H1 (cell line): ENCODE data around the gene CACNA1E. TPM values are rescaled to one million over a fixed set of nuclear protein-coding genes. Genes with fewer than 3 reads are reported as not detected.

ENCODE experiments used
- CTCF ChIA-PET: fragments of 300-600 bp; sonication (Branson Sonifier 250); formaldehyde crosslinking; loops from one replicate; lab custom pipeline; 2021; ENCODE audit not compliant: partially characterized antibody; lab: Charles Lee
- POLR2A ChIA-PET: fragments of 300-600 bp; sonication (Branson Sonifier 250); formaldehyde crosslinking; loops from one replicate; lab custom pipeline; 2021; ENCODE audit warnings: inconsistent platforms; ENCODE audit not compliant: partially characterized antibody; lab: Charles Lee
- DNase-seq, 2 experiments: peaks; one replicate each; pipeline versions ENCODE4 v3.0.0 to v3.0.0-alpha.2; 2010 to 2022; ENCODE audit warnings: low spot score in 2 of 2, low read depth in 1 of 2, mixed read lengths in 1 of 2
- FAIRE-seq: peaks from 2 replicates; lab custom pipeline; 2011; peaks lifted over from hg19 to GRCh38; lab: Jason Lieb, UNC
- H2AFZ ChIP-seq: 2 replicates; pipeline ENCODE4 v1.8.1; 2012; ENCODE audit warnings: low read length, inconsistent platforms
- H2AK5ac ChIP-seq: 2 replicates; pipeline ENCODE4 v1.6.1; 2013; ENCODE audit warnings: low read depth, low read length
- H2BK120ac ChIP-seq: replicated peaks from 2 replicates; pipeline ENCODE3; 2013; ENCODE audit warnings: low read depth, low read length, inconsistent platforms
- H2BK12ac ChIP-seq: 2 replicates; pipeline ENCODE4 v1.6.1; 2013; ENCODE audit warnings: low read depth, low read length
- H2BK15ac ChIP-seq: 2 replicates; pipeline ENCODE4 v1.6.1; 2013; ENCODE audit warnings: low read length
- H2BK20ac ChIP-seq: 2 replicates; pipeline ENCODE4 v1.6.1; 2013; ENCODE audit warnings: low read length
- H2BK5ac ChIP-seq: 2 replicates; pipeline ENCODE4 v1.6.1; 2013; ENCODE audit warnings: low read depth, low read length
- H3K14ac ChIP-seq: 2 replicates; pipeline ENCODE4 v1.6.1; 2013; ENCODE audit warnings: inconsistent platforms; ENCODE audit not compliant: insufficient read length
- H3K18ac ChIP-seq: 2 replicates; pipeline ENCODE4 v1.6.1; 2013; ENCODE audit warnings: low read length; ENCODE audit errors: extremely low read depth
- H3K23ac ChIP-seq: 2 replicates; pipeline ENCODE4 v1.6.1; 2013; ENCODE audit warnings: inconsistent platforms; ENCODE audit not compliant: insufficient read length
- H3K23me2 ChIP-seq: 2 replicates; pipeline ENCODE4 v1.6.1; 2013; ENCODE audit warnings: low read depth, low read length
- H3K27ac ChIP-seq: 2 replicates; pipeline ENCODE4 v1.6.1; 2011; ENCODE audit warnings: low read depth, low read length, inconsistent platforms
- H3K27me3 ChIP-seq, 4 experiments: replicated peaks in 1 of 4; 1 replicate in 1 of 4; 2 replicates in 3 of 4; pipeline versions ENCODE4 v1.6.1 to v1.8.1; 2011 to 2013; ENCODE audit warnings: low read length in 3 of 4, mild to moderate bottlenecking in 3 of 4, inconsistent platforms in 2 of 4, mixed read lengths in 2 of 4, moderate library complexity in 1 of 4; ENCODE audit not compliant: control insufficient read depth in 3 of 4, insufficient read depth in 3 of 4; ENCODE audit errors: extremely low read depth in 1 of 4
- H3K36me3 ChIP-seq, 4 experiments: 2 replicates each; pipeline versions ENCODE4 v1.6.1 to v1.8.1; 2011 to 2013; ENCODE audit warnings: mild to moderate bottlenecking in 4 of 4, low read length in 3 of 4, moderate library complexity in 2 of 4, control low read depth in 1 of 4, inconsistent platforms in 1 of 4; ENCODE audit not compliant: insufficient read depth in 4 of 4, control insufficient read depth in 2 of 4
- H3K4ac ChIP-seq: replicated peaks from 2 replicates; pipeline ENCODE3; 2013; ENCODE audit warnings: low read length, low read depth, mixed read lengths, inconsistent platforms; ENCODE audit not compliant: insufficient read length
- H3K4me1 ChIP-seq, 4 experiments: replicated peaks in 1 of 4; 1 replicate in 1 of 4; 2 replicates in 3 of 4; pipeline versions ENCODE4 v1.6.1 to v1.8.1; 2011 to 2013; ENCODE audit warnings: low read length in 3 of 4, inconsistent platforms in 2 of 4, mixed read lengths in 1 of 4; ENCODE audit not compliant: insufficient read depth in 4 of 4, control insufficient read depth in 3 of 4
- H3K4me2 ChIP-seq, 2 experiments: 2 replicates each; pipeline versions ENCODE4 v1.6.1 to v1.8.1; 2011 to 2013; ENCODE audit warnings: low read depth in 2 of 2, low read length in 2 of 2, control low read depth in 1 of 2, inconsistent platforms in 1 of 2, mild to moderate bottlenecking in 1 of 2; ENCODE audit not compliant: insufficient read depth in 1 of 2
- H3K4me3 ChIP-seq, 4 experiments: fragments of 200-600, 300-600 bp in 1 of 4; sonication (generic), shearing (Covaris generic), sonication (Bioruptor Twin) in 1 of 4; 2 replicates each; pipeline versions ENCODE4 v1.5.1 to v1.8.1; 2011 to 2016; ENCODE audit warnings: low read length in 4 of 4, low read depth in 3 of 4, control low read depth in 2 of 4, inconsistent platforms in 2 of 4, mild to moderate bottlenecking in 2 of 4, mixed read lengths in 1 of 4, moderate library complexity in 1 of 4; ENCODE audit not compliant: insufficient read depth in 2 of 4; ENCODE audit errors: extremely low read depth in 1 of 4
- H3K56ac ChIP-seq: replicated peaks from 2 replicates; pipeline ENCODE3; 2013; ENCODE audit warnings: low read depth, mild to moderate bottlenecking, mixed read lengths, low read length, inconsistent platforms; ENCODE audit not compliant: insufficient read length
- H3K79me1 ChIP-seq: 2 replicates; pipeline ENCODE4 v1.6.1; 2013; ENCODE audit warnings: low read depth, low read length, control low read depth
- H3K79me2 ChIP-seq, 2 experiments: 2 replicates each; pipeline versions ENCODE4 v1.6.1 to v1.8.1; 2012 to 2013; ENCODE audit warnings: low read length in 2 of 2, mild to moderate bottlenecking in 2 of 2, inconsistent platforms in 1 of 2; ENCODE audit not compliant: insufficient read depth in 2 of 2, control insufficient read depth in 1 of 2
- H3K9ac ChIP-seq, 4 experiments: replicated peaks in 1 of 4; 1 replicate in 1 of 4; 2 replicates in 3 of 4; pipeline versions ENCODE4 v1.6.1 to v1.8.1; 2011 to 2013; ENCODE audit warnings: low read depth in 3 of 4, low read length in 3 of 4, control low read depth in 2 of 4, mild to moderate bottlenecking in 2 of 4, moderate library complexity in 2 of 4, inconsistent platforms in 1 of 4; ENCODE audit errors: extremely low read depth in 1 of 4
- H3K9me3 ChIP-seq, 2 experiments: 2 replicates each; pipeline versions ENCODE4 v1.6.1 to v1.8.1; 2012 to 2013; ENCODE audit warnings: mild to moderate bottlenecking in 2 of 2, moderate library complexity in 2 of 2, control low read depth in 1 of 2, inconsistent platforms in 1 of 2, low read depth in 1 of 2, low read length in 1 of 2, mixed read lengths in 1 of 2; ENCODE audit not compliant: insufficient read depth in 2 of 2
- H4K20me1 ChIP-seq, 2 experiments: replicated peaks in 1 of 2; 2 replicates each; pipeline versions ENCODE3 to v1.8.1; 2011 to 2013; ENCODE audit warnings: inconsistent platforms in 2 of 2, low read length in 2 of 2, mild to moderate bottlenecking in 1 of 2; ENCODE audit not compliant: insufficient read depth in 2 of 2, control insufficient read depth in 1 of 2
- H4K5ac ChIP-seq: 2 replicates; pipeline ENCODE4 v1.6.1; 2013; ENCODE audit warnings: low read length, low read depth, mixed read lengths, inconsistent platforms; ENCODE audit not compliant: insufficient read length
- H4K8ac ChIP-seq: 2 replicates; pipeline ENCODE4 v1.8.0; 2013; ENCODE audit warnings: mild to moderate bottlenecking, moderate library complexity, low read length, inconsistent platforms; ENCODE audit not compliant: insufficient read depth; ENCODE audit errors: extremely low read depth
- H4K91ac ChIP-seq: replicated peaks from 2 replicates; pipeline ENCODE3; 2013; ENCODE audit warnings: low read length, mixed read lengths, inconsistent platforms; ENCODE audit not compliant: insufficient read length
- ASH2L ChIP-seq: fragments of 200-600, 300-600 bp; sonication (generic); IDR thresholded peaks from one replicate; pipeline ENCODE4 v1.7.1; 2017; ENCODE audit warnings: low read length
- CEBPB ChIP-seq: IDR thresholded peaks from 2 replicates; pipeline ENCODE4 v1.6.1; 2012; ENCODE audit warnings: low read depth, low read length
- CHD2 ChIP-seq: IDR thresholded peaks from 2 replicates; pipeline ENCODE4 v1.6.1; 2012; ENCODE audit warnings: low read length, improper control_type of control experiment
- KDM1A ChIP-seq: fragments of 200-600, 300-600 bp; sonication (generic); IDR thresholded peaks from 2 replicates; pipeline ENCODE4 v1.7.1; 2016; ENCODE audit warnings: mild to moderate bottlenecking, low read length, borderline replicate concordance
- KDM4A ChIP-seq: IDR thresholded peaks from one replicate; pipeline ENCODE4 v1.7.1; 2012; ENCODE audit warnings: low read depth, mild to moderate bottlenecking, moderate library complexity, low read length, inconsistent platforms; ENCODE audit not compliant: severe bottlenecking
- NANOG ChIP-seq: IDR thresholded peaks from 2 replicates; pipeline ENCODE4 v1.6.1; 2011; ENCODE audit warnings: low read length, low read depth, mild to moderate bottlenecking, inconsistent platforms; ENCODE audit not compliant: insufficient read depth, poor library complexity, severe bottlenecking
- RAD21 ChIP-seq, 2 experiments: IDR thresholded peaks in 1 of 2; conservative IDR thresholded peaks in 1 of 2; 2 replicates each; pipeline ENCODE4 v1.6.1; 2011; ENCODE audit warnings: low read depth in 2 of 2, low read length in 2 of 2, improper control_type of control experiment in 1 of 2, inconsistent platforms in 1 of 2, mild to moderate bottlenecking in 1 of 2, moderate library complexity in 1 of 2
- SIN3A ChIP-seq, 2 experiments: IDR thresholded peaks in 1 of 2; conservative IDR thresholded peaks in 1 of 2; 2 replicates each; pipeline ENCODE4 v1.6.1; 2011 to 2012; ENCODE audit warnings: low read length in 2 of 2, improper control_type of control experiment in 1 of 2, low read depth in 1 of 2, mild to moderate bottlenecking in 1 of 2
- SIRT6 ChIP-seq: IDR thresholded peaks from one replicate; pipeline ENCODE4 v1.7.1; 2012; ENCODE audit warnings: low read length, inconsistent platforms
- TAF7 ChIP-seq: optimal IDR thresholded peaks from 2 replicates; pipeline ENCODE3; 2011; ENCODE audit warnings: low read depth, mild to moderate bottlenecking, inconsistent platforms, low read length, moderate library complexity, borderline replicate concordance
- WGBS, 2 experiments: shearing (Covaris generic) in 1 of 2; methylation state at CpG; one replicate each; pipeline versions ENCODE4 v1.1.6 to v1.1.7; 2013 to 2015; ENCODE audit warnings: low lambda C conversion rate in 2 of 2, mixed read lengths in 2 of 2, inconsistent platforms in 1 of 2, low coverage in 1 of 2, missing lambda C conversion rate in 1 of 2; ENCODE audit not compliant: insufficient replicate concordance in 2 of 2, insufficient coverage in 1 of 2, insufficient read length in 1 of 2; ENCODE audit errors: extremely low coverage in 1 of 2, missing lambda C conversion rate in 1 of 2; 5-methylcytosine and 5-hydroxymethylcytosine counted together
- polyA plus RNA-seq, 7 experiments: library from polyadenylated mRNA; depleted of rRNA in 3 of 7; stranded (reverse) in 5 of 7; unstranded in 2 of 7; fragments of >200 nt in 5 of 7; fragments of 200-250 nt in 2 of 7; gene quantifications; 1 replicate in 5 of 7; 2 replicates in 1 of 7; 4 replicates in 1 of 7; pipeline versions ENCODE4 v1.2.1 to v1.2.3, GENCODE V29; 2011 to 2013; ENCODE audit warnings: missing spikeins in 2 of 7, mixed read lengths in 2 of 7
- total RNA-seq: library from RNA; stranded (reverse); fragmentation: NEBNext Ultra II Directional; extraction: Animal tissue kit (Norgen Biotek cat#: 25700); gene quantifications from 2 replicates; pipeline ENCODE4 v1.2.1, GENCODE V29; 2021
- TF ChIP-seq, protein P1 (sequence below), 3 experiments: IDR thresholded peaks; 1 replicate in 2 of 3; 2 replicates in 1 of 3; pipeline versions ENCODE4 v1.5.1 to v1.6.1; 2011; ENCODE audit warnings: low read length in 3 of 3, mild to moderate bottlenecking in 3 of 3, inconsistent platforms in 2 of 3, low read depth in 1 of 3, moderate library complexity in 1 of 3; ENCODE audit not compliant: insufficient read depth in 1 of 3; ENCODE audit errors: control extremely low read depth in 1 of 3

CACNA1E gene
- total and polyA plus RNA-seq, 2 of the 8 experiments (the other 6 are each of a cell fraction or from before 2014, with no cell fraction given), result 0.98 to 1.3 TPM

DNA sequence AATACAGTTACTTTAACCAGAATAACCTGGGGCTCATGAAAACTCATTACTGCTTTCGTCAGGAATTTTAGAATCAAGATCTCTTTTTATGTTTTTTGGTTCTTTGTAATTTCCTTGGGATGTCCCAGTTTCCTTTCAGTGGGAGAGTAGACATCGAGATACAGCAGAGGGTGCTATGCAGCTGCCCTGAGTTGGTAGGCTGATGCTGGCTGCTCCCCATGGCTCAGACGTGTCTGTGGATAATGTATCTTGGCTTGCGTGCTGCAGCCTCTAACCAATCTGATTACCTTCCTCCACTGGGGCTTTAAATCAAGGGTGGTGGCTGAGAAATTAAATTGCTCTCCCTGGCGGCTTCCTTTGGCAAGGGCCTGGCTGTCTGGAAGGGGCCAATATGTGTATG, 253.7 kb downstream of the CACNA1E start:
- H4K5ac ChIP-seq, result no peak overlapping the region
- H2BK12ac ChIP-seq, result no peak overlapping the region
- H3K9ac ChIP-seq, result no peak overlapping the region
- no peaks in the 10 kb centered on the region for H3K9me3 ChIP-seq
- FAIRE-seq, result no peak
- no peak overlapping the region for H3K23ac ChIP-seq
- no peaks in the 10 kb centered on the region for H4K20me1 ChIP-seq
- H3K14ac ChIP-seq, result no peak overlapping the region
- no peaks in the 10 kb centered on the region; the same call in 1 of the 2 replicates for H3K23me2 ChIP-seq
- H3K79me1 ChIP-seq, result no peaks in the 10 kb centered on the region
- no peak overlapping the region for H2BK120ac ChIP-seq
- H2AK5ac ChIP-seq, result no peak overlapping the region
- no peaks in the 10 kb centered on the region for H3K79me2 ChIP-seq
- no peak overlapping the region for H4K91ac ChIP-seq
- H3K4me2 ChIP-seq, result no peak overlapping the region
- H3K27me3 ChIP-seq, result no peaks in the 10 kb centered on the region
- no peak overlapping the region for H2BK20ac ChIP-seq
- no peak overlapping the region for H3K56ac ChIP-seq
- no peak overlapping the region for H4K8ac ChIP-seq
- H2BK5ac ChIP-seq, result no peak overlapping the region
- H3K4me1 ChIP-seq, result no peaks in the 10 kb centered on the region
- H2BK15ac ChIP-seq, result no peak overlapping the region
- H3K18ac ChIP-seq, result no peak overlapping the region
- no peak overlapping the region for H2AFZ ChIP-seq
- POLR2A ChIA-PET, result no interaction called here
- 82% methylated on average over 5 of the region's 5 CpGs; no CpG with 5 or more reads in 1 of the 2 experiments for WGBS, 2 experiments
- no peak overlapping the region for H3K4ac ChIP-seq
- no peak overlapping the region for H3K4me3 ChIP-seq
- H3K36me3 ChIP-seq, result no peaks in the 10 kb centered on the region
- no peak overlapping the region for H3K27ac ChIP-seq
- CTCF ChIA-PET, result interaction anchor here (0.5 to 2.1 kb wide), 3 partner anchors 105 to 344 kb away, joined by 3 to 10 read pairs (median 7); no protein-coding TSS in a partner anchor
- no peak for DNase-seq
- TF ChIP-seq CEBPB, result no peak
- no peak for TF ChIP-seq ASH2L
- no peak for TF ChIP-seq KDM4A
- TF ChIP-seq SIN3A (conservative IDR thresholded peaks at IDR 0.05 in 1 of 2, IDR thresholded peaks at IDR 0.05 in 1 of 2; ENCODE audit: low read depth in 1 of 2, low read length in 2 of 2), result no peak
- peak; percentile 65 to 78 for TF ChIP-seq RAD21 (IDR thresholded peaks at IDR 0.05 in 1 of 2, conservative IDR thresholded peaks at IDR 0.05 in 1 of 2; ENCODE audit: low read depth in 2 of 2, low read length in 2 of 2)
- no peak for TF ChIP-seq SIRT6
- TF ChIP-seq, protein P1, sequence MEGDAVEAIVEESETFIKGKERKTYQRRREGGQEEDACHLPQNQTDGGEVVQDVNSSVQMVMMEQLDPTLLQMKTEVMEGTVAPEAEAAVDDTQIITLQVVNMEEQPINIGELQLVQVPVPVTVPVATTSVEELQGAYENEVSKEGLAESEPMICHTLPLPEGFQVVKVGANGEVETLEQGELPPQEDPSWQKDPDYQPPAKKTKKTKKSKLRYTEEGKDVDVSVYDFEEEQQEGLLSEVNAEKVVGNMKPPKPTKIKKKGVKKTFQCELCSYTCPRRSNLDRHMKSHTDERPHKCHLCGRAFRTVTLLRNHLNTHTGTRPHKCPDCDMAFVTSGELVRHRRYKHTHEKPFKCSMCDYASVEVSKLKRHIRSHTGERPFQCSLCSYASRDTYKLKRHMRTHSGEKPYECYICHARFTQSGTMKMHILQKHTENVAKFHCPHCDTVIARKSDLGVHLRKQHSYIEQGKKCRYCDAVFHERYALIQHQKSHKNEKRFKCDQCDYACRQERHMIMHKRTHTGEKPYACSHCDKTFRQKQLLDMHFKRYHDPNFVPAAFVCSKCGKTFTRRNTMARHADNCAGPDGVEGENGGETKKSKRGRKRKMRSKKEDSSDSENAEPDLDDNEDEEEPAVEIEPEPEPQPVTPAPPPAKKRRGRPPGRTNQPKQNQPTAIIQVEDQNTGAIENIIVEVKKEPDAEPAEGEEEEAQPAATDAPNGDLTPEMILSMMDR (IDR thresholded peaks at IDR 0.05; ENCODE audit: control extremely low read depth in 1 of 3, insufficient read depth in 1 of 3, low read depth in 1 of 3, low read length in 3 of 3), result peak; percentile 27 to 42 (median 41)
- TF ChIP-seq NANOG, result no peak
- TF ChIP-seq TAF7, result no peak
- TF ChIP-seq KDM1A, result no peak
- TF ChIP-seq CHD2, result no peak
